DMS153 treated with DMSO at 0.1 percent for 48 hours (cell line): ENCODE measurements around the gene MMS19.

Source experiments
- DNase-seq: peaks from one replicate; lab custom pipeline; 2025; ENCODE audit not compliant: unreplicated experiment; lab: John Stamatoyannopoulos, UW

MMS19 gene

DNA sequence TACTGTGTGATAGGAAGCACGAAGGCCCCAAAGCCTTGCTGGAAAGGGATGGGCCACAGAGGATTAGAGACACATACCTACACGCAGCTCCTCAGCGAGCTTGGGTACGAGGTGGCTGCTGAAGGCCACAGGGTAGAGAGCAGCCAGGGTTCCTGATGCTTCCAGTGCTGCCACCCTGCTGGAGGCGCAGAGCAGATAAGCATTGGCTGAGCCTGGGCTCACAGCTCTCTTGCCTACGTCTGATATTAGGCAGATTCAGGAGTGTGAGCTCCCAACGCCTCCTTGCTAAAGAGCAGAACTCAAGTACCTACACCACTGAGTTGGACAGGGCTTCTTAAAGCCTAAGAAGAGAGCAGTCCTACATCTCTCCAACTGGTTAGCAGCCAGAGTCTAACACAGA, 32.2 kb downstream of the MMS19 start:
- no peak for DNase-seq

DNA sequence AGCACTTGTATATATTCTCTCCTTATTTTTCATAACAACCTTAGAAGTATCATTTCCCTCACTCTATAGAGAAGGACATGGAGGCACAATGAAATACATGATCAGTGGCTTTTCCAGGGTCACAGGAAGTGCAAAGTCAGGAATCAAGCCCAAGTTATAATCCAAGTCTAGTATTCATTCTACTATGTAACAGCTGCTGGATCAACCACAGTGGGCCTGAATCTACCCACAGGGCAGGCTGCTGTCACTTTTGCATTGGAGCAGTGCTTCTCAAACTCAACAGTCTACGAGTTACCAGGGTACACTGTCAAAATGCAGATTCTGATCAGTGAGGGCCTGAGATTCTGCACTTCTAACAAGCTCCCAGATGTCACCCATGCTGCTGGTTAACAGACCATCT, 34.0 kb downstream of the MMS19 start:
- DNase-seq: no peak

DNA sequence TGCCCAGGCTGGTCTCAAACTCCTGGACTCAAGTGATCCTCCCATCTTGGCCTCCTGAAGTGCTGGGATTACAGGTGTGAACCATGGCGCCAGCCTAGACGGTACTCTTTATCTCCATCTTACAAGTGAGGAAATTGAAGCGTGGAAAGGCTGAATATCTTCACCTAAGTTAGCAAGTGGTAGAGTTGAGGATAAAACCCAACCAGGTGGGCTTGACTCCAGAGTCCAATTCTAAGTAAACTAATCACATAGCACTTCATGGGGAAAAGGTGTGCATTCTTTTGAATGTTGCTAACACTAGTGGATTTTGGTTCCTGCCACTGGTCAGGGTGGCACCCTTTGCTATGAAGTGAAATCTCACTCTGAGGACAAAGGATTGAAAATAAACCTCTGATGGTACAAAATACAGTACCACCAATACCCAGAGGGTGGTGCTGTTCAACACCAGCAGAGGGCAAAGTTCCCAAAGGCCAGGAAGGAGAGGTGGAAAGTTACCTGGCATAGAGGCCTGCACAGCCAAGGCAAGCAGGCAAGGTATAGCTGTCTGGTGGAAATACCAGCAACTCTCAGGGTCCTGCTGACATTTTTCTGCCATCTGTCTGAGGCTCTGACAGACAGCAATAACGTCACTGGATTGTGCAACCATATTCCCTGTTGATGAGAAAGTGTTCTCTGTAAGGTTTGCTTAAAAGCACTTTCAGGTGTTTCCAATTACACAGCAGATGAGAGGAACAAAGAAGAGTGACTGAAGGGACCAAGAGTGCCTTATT, 34.7 kb downstream of the MMS19 start:
- DNase-seq: peak; percentile 52

DNA sequence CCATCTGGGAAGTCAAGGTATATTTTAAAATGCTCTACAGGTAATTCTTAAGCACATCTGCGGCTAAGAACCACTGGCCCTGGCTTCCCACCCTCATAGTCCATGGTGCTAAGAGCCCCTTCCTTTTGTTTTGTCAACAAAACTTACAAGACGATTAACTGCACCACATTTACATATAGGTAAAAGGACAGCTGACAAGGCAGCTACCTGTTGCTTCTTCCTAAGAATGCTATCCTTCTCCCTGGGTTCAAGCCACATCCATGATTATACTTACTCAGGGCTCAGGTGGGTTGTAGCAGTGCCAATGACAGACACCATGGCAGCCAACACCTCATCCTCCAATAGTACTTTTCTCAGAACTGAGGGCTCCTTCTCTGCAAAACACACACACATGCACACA, 35.9 kb downstream of the MMS19 start:
- DNase-seq: no peak

DNA sequence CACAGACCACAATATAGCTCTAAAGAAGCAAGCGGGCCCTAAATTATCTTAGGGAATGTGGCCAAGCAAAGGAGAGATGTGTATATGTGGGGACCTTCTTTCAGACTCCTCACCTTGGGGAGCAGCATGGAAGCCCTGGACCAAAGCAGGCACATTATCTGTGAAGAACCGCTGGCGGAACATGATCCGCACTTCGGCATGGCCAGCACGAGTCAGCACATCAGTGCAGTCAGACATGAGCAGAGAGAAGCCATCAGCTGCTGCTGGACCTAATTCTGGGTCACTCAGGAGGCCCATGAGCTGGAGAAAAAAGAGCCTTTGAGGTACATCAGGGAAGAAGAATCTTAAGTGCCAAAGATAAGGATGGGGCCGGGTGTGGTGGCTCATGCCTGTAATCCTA, 38.3 kb downstream of the MMS19 start:
- DNase-seq: no peak

DNA sequence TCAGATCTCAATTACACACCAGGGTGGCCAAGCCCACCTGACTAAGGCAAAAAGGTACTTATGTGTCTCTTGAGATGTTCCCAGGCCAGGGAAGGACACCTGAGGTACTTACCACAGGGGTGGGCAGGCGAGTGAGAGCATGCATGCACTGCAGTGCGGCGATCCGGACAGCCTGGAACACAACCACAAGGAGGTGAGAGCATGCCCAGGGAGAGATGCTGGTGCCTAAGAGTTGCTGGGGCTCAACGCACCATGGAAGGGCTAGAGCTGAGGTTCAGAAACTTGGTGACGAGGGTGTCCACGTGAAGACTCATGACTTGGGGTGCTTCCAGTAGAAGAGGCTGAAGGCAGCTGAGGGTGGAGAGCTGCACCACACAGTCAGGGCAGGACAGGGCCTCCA, 39.1 kb downstream of the MMS19 start:
- DNase-seq: no peak

DNA sequence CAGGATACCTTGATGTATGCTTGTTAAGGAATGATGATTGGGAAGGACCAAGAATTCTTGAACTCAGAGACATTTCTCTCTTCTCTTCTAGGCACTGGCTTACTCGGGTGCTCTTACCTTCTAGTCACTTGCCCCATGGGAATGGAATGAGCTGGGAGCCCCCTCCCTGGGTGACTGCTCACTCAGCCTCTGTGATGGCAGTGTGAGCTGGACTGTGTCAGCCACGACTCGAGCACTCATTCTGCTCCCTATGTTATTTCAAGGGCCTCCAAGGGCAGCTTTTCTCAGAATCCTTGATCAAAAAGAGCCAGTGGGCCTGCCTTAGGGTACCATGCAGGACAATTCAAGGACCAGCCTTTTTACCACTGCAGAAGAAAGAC, 41.5 kb downstream of the MMS19 start:
- DNase-seq: no peak

DNA sequence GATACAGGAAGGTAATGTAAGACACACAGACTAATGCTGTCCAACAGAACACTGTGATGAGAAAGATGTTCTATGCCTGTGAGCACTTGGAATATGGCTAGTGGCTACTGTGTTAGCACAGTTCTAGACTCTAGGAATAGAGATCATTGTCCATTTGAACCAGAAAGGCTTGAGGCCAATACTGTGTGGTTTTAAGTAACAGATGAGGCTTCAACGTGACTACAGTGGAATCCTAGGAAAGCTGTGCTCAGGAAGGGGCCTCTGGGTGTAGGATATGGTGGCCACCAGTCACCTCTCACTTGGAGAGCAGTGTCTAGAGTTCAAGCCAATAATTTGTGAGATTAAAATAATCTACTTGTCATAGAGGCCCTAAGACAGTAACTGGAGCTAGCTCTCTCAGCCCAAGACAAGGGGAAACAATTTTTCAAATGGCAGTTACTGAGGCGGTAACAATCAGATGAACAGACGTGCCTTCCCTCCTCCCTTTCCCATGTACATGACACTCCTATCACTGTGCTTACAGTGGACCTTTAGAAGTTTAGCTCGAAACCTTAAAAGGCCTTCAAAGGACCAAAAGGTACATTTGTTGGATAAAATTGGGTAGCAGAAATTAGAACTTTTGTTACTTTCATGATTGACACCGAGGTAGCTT, 42.1 kb downstream of the MMS19 start:
- no peak for DNase-seq

DNA sequence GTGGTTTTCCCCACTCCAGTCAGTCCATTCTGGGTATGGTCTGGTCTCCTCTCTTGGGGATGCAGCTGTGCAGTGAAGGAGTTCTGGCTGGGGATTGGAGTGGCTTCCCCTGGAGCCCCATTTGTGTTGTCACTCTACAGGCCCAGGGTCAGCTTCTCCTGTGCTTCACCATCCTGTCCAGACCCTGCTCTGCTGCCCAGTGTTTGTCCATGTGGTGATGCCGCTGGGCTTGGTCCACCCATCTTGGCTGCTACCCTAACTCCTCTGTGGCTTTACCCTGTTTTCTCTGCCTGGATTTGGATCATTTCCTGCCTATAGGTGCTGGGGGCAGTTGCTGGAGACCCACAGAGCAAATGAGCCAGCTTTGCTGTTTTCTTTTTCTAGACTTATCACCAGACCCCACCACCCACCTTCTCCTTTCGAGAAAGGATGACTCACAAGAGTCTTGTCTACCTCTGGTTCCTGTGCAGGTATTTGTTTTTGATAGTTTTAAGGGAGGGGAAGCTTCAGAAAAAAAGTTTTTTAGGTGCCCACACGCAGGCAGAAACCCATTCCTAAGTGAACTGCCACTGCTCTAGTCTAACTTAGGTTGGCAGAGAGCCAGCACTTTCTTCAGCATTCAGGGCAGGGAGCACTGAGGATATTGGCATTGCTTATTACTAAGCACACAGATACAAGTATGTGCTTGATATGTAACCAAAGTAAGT, 43.7 kb downstream of the MMS19 start:
- no peak for DNase-seq

DNA sequence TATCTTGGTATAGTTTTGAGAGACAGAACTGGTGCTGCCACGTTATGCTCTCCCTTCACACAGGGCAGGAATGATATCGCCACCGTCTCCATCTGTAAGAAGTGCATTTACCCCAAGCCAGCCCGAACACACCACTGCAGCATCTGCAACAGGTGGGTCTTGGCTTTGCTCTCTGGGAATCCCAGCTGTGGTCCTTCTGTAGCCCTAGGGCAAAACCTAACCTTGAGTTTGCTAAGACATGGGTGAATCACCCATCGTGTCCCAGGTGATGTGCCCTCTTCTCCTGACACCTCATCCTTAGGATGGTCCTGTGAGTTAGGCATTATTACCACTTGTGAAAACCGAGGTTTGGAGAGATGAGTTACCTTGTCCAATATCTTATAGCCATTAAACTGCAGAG, 45.9 kb downstream of the MMS19 start:
- no peak for DNase-seq

DNA sequence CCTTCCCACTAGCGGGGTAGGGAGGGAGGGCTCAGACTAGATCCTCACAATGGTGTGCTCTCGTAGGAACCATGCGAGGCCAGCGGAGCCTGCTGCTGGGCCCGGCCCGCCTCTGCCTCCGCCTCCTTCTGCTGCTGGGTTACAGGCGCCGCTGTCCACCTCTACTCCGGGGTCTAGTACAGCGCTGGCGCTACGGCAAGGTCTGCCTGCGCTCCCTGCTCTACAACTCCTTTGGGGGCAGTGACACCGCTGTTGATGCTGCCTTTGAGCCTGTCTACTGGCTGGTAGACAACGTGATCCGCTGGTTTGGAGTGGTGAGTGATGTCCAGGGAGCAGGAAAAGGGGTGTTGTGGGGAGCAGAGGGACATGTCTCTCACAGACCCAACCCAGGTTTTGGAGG, 46.6 kb downstream of the MMS19 start:
- no peak for DNase-seq

DNA sequence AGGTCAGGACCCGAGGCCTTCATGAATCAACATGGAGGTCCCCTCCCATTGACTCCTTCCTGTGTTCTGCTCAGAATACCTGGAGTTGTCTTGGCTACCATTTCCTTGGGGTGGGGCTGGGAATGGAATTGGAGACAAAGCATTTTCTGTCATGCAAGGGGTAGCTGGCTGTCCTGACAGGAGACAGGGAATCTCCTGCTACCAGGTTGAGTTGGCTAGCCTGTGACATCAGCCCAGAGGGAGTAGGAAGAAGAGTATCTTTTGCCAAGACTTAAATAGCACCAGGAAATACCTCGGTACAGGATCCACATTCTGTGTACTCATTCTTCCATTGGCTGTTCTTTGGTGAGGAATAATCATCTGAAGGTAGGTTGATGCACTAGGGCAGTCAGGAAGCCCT, 47.4 kb downstream of the MMS19 start:
- DNase-seq: no peak

DNA sequence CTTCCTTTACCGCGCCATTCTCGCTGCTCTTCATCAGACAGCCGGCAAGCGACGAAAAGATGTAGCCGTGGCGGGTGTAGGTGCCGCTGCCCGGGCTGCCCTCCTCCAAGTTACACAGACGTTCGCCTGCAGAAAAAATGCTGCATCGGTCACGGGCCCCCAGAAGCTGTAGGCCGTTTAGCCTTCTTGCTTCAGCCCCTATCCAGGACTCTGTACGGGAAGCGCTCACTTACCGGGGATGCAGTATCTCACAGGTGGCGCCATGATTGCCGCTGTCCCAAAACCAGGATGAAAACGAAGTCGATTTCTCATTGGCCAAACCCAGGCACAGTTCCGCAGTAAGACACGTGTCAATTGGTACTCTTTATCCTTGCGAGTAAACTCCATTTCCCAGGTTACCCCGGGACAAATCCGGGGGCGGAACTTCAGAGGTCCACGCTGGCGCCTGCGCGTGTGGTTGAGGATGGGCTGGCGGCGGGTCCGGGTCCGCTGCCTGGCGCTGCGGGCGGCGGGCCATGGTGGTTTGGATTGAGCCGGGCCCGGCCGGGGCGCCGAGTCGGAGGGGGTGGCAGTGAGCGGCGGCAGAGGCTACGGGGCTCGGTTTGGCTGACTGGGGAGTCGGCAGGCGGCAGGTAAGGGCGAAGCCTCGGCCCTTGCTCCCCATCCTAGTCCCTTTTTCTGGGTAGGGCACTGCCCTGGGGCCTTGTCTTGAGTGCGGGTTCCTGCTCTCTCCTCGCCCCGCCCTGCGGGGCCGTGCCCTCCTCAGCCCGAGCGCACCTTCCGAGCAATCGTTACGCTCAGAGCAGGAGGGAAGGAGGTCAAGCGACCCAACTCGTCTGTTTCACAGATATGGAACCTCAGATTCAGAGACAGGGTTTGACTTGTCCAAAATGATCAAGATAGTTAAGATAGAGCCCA, 52.2 kb downstream of the MMS19 start, which contains the start of the genes EXOSC1 and ZDHHC16:
EXOSC1 (minus strand) TSS at position 285 of the 918 bp plus-strand sequence; CDS start at position 264, 21 bp downstream.
ZDHHC16 (plus strand) TSS at position 454 of the 918 bp plus-strand sequence. CDS start 5,501 bp downstream, outside the sequence.
- DNase-seq: peak; percentile 94

DNA sequence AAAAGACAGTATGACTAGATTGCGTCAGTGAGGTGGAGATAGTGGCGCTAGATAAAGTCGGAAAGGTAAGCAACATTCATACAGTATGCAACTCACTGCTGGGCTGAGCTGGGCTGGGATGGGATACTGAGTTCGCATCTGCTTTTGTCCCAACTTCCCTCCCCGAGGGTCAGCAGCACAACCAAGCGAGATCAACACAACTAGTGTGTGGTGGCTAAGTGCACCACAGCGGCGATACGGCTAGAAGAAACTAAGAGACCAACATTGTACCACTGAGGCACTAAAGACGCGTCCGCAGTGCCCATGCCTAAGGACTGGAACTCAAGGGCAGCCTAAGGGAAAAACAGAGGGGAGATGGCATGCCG, 52.9 kb downstream of the MMS19 start:
- DNase-seq: no peak

DNA sequence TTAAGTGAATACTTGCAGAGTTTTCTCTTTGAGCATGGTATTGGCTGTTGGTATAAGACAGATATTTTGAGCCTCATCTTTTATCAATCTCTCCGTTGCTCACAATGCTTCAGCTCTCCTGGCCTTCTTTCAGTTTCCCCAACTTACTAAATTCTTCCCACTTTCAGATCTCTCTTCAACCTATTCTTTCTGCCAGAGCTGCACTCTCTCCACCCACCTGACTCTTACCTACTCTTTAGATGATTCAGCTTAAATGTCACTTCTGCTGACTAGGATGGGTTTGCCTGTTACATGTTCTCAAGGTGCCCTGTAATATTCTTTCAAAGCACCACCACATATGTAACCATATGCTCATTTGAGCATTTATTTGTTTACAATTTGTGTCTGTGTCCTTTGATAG, 54.0 kb downstream of the MMS19 start:
- no peak for DNase-seq

DNA sequence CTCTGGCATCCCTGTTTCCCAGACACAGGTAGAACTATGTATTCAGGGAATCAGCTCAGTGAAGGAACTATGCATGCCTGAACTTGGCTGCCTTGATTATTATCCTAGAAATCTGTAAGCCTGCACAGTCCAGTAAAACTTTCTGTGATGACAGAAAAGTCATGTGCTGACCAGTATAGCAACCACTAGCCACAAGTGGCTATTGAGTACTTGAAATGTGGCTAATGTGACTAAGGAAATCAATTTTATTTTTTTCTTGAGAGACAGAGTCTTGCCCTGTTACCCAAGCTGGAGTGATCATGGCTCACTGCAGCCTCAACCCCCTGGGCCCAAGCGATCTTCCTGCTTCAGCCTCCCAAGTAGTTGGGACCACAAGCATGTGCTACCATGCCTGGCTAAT, 55.9 kb downstream of the MMS19 start:
- no peak for DNase-seq

DNA sequence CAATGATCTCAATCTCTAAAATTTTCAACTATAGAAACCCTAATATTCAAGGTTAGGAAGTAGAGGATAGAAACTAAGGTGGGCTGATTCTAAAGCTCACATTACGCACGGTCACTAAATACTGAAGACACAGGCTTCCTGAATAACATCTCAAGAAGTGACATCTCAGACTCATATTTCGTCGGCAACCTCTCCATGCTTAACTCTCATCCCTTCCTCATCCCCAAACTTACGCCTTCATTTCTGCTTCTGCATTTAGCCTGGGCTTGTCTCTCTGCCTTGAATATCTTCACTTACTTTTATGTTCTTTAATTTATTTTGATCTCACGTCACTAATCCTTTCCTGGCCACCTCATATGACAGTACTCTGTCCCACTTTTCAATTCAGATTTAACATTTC, 63.0 kb downstream of the MMS19 start:
- DNase-seq: no peak

DNA sequence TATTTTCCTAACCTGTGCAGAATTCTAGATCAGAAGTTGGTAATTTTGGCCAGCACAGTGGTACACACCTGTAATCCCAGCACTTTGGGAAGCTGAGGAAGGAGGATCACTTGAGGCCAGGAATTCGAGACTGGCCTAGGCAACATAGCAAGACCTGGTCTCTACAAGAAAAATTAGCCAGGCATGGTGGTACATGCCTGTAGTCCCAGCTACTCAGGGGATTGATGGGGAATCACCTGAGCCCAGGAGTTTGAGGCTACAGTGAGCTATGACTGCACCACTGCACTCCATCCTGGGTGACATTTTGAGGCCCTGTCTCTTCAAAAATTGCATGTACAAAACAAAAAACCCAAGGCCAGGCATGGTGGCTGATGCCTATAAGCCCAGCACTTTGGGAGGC, 63.7 kb downstream of the MMS19 start:
- no peak for DNase-seq

DNA sequence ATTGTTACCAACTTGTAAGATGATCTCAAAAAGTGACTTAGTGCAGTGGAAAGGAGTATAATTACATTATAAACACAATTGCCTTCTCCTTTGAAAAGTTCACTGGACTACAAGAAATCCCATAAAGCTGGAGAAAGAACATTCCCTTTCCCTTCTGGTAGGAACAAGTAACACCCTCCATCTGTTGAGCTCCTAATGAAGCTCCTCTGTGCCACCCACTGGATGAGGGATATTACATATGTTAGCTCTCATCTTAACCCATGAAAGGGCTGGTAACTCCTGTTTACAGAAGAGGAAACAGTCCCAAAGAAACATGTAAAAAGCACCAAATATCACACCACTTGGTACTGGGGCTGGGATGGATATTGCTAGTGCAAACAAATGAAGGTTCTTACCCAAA, 64.2 kb downstream of the MMS19 start:
- no peak for DNase-seq

DNA sequence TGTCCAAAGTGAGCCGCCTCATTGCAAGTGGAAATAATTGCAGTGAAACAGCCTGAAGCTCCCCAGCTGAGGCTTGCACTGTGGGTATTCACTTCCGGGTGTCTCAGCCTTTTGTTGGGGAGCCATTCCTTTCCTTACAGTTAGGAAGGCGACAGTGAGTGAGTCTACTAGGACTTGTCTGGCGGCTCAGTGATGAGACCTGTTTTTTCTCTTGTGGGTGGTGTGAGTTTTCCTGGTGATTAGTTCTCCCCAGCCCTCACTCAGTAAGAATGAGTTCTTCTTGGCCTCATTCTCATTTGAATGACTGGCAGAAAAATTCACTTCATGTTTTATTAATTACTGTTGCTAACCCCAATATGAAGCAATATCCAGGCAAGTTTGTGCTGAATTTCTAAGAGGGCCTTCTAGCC, 69.6 kb downstream of the MMS19 start:
- DNase-seq: no peak

DNA sequence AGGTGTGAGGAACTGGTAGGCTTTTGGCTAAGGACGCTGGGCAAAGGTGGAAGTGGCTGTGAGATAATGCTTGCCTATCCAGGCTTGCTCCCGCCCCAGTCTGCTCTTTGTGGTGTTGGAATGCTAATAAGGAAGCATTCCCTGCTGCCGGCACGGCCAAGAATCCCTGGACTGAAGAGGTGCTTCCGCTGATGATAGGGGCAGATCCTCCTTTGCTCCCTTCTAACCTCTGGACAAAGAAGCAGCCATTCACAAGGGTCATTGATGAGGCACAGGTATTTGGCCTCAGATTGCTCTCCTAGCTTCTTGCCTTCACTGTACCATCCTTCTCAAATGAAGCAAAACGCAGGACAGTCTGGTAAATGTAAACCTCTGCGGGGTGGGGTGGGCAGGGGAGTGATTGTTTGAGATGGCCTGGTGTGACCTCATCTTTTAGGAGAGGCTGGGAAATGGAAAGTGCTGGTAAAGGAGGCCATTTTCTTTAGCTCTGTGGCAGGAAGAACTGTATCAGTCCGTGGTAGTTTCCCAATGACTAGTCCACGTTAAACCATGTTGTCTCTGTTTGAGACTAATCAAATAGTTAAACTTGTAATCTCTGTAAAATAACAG, 70.5 kb downstream of the MMS19 start:
- DNase-seq: no peak
